GM23338 (cell line): ENCODE results near the gene SLC18A2. TPM values are rescaled to one million over a fixed set of nuclear protein-coding genes. Genes with fewer than 3 reads are reported as not detected.

ENCODE experiments used
- ATAC-seq: fragments of 200-7000 bp; cut with Tn5 transposase; 3 replicates; pipeline ENCODE4 v1.9.1; 2020
- DNase-seq: peaks from one replicate; pipeline ENCODE4 v3.0.0-alpha.2; 2015; ENCODE audit warnings: low spot score
- H2AFZ ChIP-seq: fragments of 200-600 bp; sonication (generic); 2 replicates; pipeline ENCODE4 v1.8.0; 2016; ENCODE audit warnings: antibody characterized with exemption, mild to moderate bottlenecking, moderate library complexity
- H3F3A ChIP-seq: fragments of 200-600 bp; sonication (generic); replicated peaks from 2 replicates; pipeline ENCODE4 v1.8.0; 2017; ENCODE audit warnings: antibody characterized with exemption, mixed run types, low read depth
- H3K27ac ChIP-seq: fragments of 200-600 bp; sonication (generic); 2 replicates; pipeline ENCODE4 v1.6.1; 2016; ENCODE audit warnings: low read depth
- H3K27me3 ChIP-seq: fragments of 200-600 bp; sonication (generic); 2 replicates; pipeline ENCODE4 v1.8.0; 2016; ENCODE audit warnings: mild to moderate bottlenecking, mixed run types, moderate library complexity; ENCODE audit not compliant: insufficient read depth
- H3K36me3 ChIP-seq: fragments of 200-600 bp; sonication (generic); 2 replicates; pipeline ENCODE4 v1.8.0; 2016; ENCODE audit warnings: mild to moderate bottlenecking; ENCODE audit not compliant: insufficient read depth
- H3K4me1 ChIP-seq: fragments of 200-600 bp; sonication (generic); 2 replicates; pipeline ENCODE4 v1.8.0; 2016; ENCODE audit warnings: mild to moderate bottlenecking, moderate library complexity; ENCODE audit not compliant: insufficient read depth
- H3K4me2 ChIP-seq: fragments of 200-600 bp; sonication (generic); 2 replicates; pipeline ENCODE4 v1.7.1; 2017; ENCODE audit warnings: mixed run types
- H3K4me3 ChIP-seq: fragments of 200-600 bp; sonication (generic); 2 replicates; pipeline ENCODE4 v1.6.1; 2016; ENCODE audit warnings: mixed run types
- H3K79me2 ChIP-seq: fragments of 200-600 bp; sonication (generic); replicated peaks from 2 replicates; pipeline ENCODE4 v1.8.0; 2017; ENCODE audit warnings: mild to moderate bottlenecking; ENCODE audit not compliant: insufficient read depth
- H3K9me2 ChIP-seq: fragments of 200-600 bp; sonication (generic); 2 replicates; pipeline ENCODE4 v1.8.0; 2017; ENCODE audit not compliant: insufficient read depth
- H4K20me1 ChIP-seq: fragments of 200-600 bp; sonication (generic); replicated peaks from 2 replicates; pipeline ENCODE4 v1.8.0; 2017; ENCODE audit warnings: mild to moderate bottlenecking; ENCODE audit not compliant: insufficient read depth
- H3K27ac Mint-ChIP-seq: 2 replicates; pipeline ENCODE4 v1.8.0; 2020; ENCODE audit warnings: inconsistent platforms, mild to moderate bottlenecking, moderate library complexity, mixed read lengths
- H3K27me3 Mint-ChIP-seq: 3 replicates; pipeline ENCODE4 v1.8.0; 2022; ENCODE audit warnings: low read depth, mild to moderate bottlenecking, moderate library complexity, mixed read lengths, inconsistent platforms; ENCODE audit not compliant: insufficient read depth, poor library complexity
- H3K36me3 Mint-ChIP-seq: 3 replicates; pipeline ENCODE4 v1.8.0; 2021; ENCODE audit warnings: low read depth, mild to moderate bottlenecking, inconsistent platforms, moderate library complexity, mixed read lengths
- H3K4me1 Mint-ChIP-seq: 3 replicates; pipeline ENCODE4 v1.8.0; 2020; ENCODE audit warnings: mild to moderate bottlenecking, inconsistent platforms, mixed read lengths
- H3K4me3 Mint-ChIP-seq: 3 replicates; pipeline ENCODE4 v1.8.0; 2021; ENCODE audit warnings: moderate library complexity, mild to moderate bottlenecking, inconsistent platforms, mixed read lengths
- H3K9me3 Mint-ChIP-seq: 3 replicates; pipeline ENCODE4 v1.8.0; 2020; ENCODE audit warnings: moderate library complexity, mild to moderate bottlenecking, inconsistent platforms, mixed read lengths
- CTCF ChIP-seq, 2 experiments: fragments of 200-600 bp in 1 of 2; sonication (generic) in 1 of 2; conservative IDR thresholded peaks; 2 replicates each; pipeline versions ENCODE4 v1.5.1 to v1.6.1; 2016 to 2017; ENCODE audit warnings: antibody characterized with exemption in 2 of 2, low read depth in 2 of 2, mild to moderate bottlenecking in 2 of 2, moderate library complexity in 1 of 2
- EZH2 ChIP-seq: fragments of 200-600 bp; sonication (generic); IDR thresholded peaks from one replicate; pipeline ENCODE4 v1.8.0; 2017; ENCODE audit warnings: antibody characterized with exemption, mild to moderate bottlenecking, low read depth; ENCODE audit not compliant: unreplicated experiment
- EZH2phosphoT487 ChIP-seq: fragments of 200-600 bp; sonication (generic); IDR thresholded peaks from one replicate; pipeline ENCODE4 v1.8.1; 2018; ENCODE audit warnings: antibody characterized with exemption; ENCODE audit not compliant: unreplicated experiment
- NANOG ChIP-seq: IDR thresholded peaks from 2 replicates; pipeline ENCODE4 v1.6.1; 2016; ENCODE audit warnings: antibody characterized with exemption, borderline replicate concordance
- POLR2AphosphoS5 ChIP-seq: IDR thresholded peaks from 2 replicates; pipeline ENCODE4 v1.6.1; 2016; ENCODE audit warnings: antibody characterized with exemption, low read depth
- REST ChIP-seq: IDR thresholded peaks from one replicate; pipeline ENCODE4 v1.6.1; 2018; ENCODE audit warnings: antibody characterized with exemption; ENCODE audit not compliant: unreplicated experiment
- STAT1 ChIP-seq: IDR thresholded peaks from one replicate; pipeline ENCODE4 v1.6.1; 2016; ENCODE audit warnings: antibody characterized with exemption; ENCODE audit not compliant: unreplicated experiment
- ZNF331 ChIP-seq: fragments of 250-450 bp; sonication (Bioruptor Pico); IDR thresholded peaks from 2 replicates; pipeline ENCODE4 v1.5.0; 2020; ENCODE audit warnings: low read depth, mild to moderate bottlenecking, moderate library complexity
- ZNF462 ChIP-seq: fragments of 250-450 bp; sonication (Bioruptor Pico); IDR thresholded peaks from 2 replicates; pipeline ENCODE4 v1.5.0; 2020; ENCODE audit warnings: mild to moderate bottlenecking, moderate library complexity
- polyA plus RNA-seq: library from polyadenylated mRNA; unstranded; fragments of >200 nt; fragmentation: Nextera tagmentation; extraction: Ambion mirVana; gene quantifications from 2 replicates; pipeline ENCODE4 v1.2.1, GENCODE V29; 2016
- total RNA-seq: library from RNA; depleted of rRNA; stranded (reverse); fragments of >200 nt; shearing (Covaris generic); gene quantifications from 2 replicates; pipeline ENCODE4 v1.2.3, GENCODE V29; 2014

Gene SLC18A2
- total and polyA plus RNA-seq, 2 experiments from 2014 or later = 4.3 to 8.7 TPM

- Histone ChIP-seq H3F3A (0 out of 2 replicates have a peak, but pooled peaks cover 3% of the 10 kb centered on the region), H4K20me1 (no peaks in the 10 kb centered on the region; the same call in 1 of the 2 replicates), H3K27me3 (peaks cover 9% of the 10 kb centered on the region), H3K27ac (no peak overlapping the region), H3K4me3 (no peak overlapping the region), H2AFZ (no peak overlapping the region), H3K36me3 (no peaks in the 10 kb centered on the region), H3K79me2 (no peaks in the 10 kb centered on the region), H3K4me2 (no peak overlapping the region), H3K4me1 (peaks cover 6% of the 10 kb centered on the region; the same call in 1 of the 2 replicates), H3K9me2 (no peaks in the 10 kb centered on the region)
- H3K27ac Mint-ChIP-seq = no peak overlapping the region
- peaks cover 26% of the 10 kb centered on the region for H3K27me3 Mint-ChIP-seq
- H3K36me3 Mint-ChIP-seq = no peaks in the 10 kb centered on the region
- no peaks in the 10 kb centered on the region; the same call in 2 of the 3 replicates for H3K9me3 Mint-ChIP-seq
- peaks cover 10% of the 10 kb centered on the region; the same call in 2 of the 3 replicates for H3K4me1 Mint-ChIP-seq
- DNase-seq (no peak), ATAC-seq (no peak)
- H3K4me3 Mint-ChIP-seq = no peak overlapping the region
- no peak for TF ChIP-seq EZH2phosphoT487
Measured at GRCh38 chr10:117222552-117222951, 18.4 kb upstream of the SLC18A2 start.

GRCh38 chr10:117222976-117223692 is 17.8 kb upstream of the SLC18A2 start:
- Mint-ChIP-seq H3K9me3 (no peaks in the 10 kb centered on the region; the same call in 2 of the 3 replicates), H3K36me3 (no peaks in the 10 kb centered on the region), H3K4me1 (peaks cover 6% of the 10 kb centered on the region; the same call in 1 of the 3 replicates), H3K27ac (no peak overlapping the region), H3K27me3 (peaks cover 22% of the 10 kb centered on the region), H3K4me3 (no peak overlapping the region)
- Histone ChIP-seq H2AFZ (no peak overlapping the region), H3K4me2 (no peak overlapping the region), H3K79me2 (no peaks in the 10 kb centered on the region), H3K9me2 (no peaks in the 10 kb centered on the region), H3K27ac (no peak overlapping the region), H3K4me1 (peaks cover 6% of the 10 kb centered on the region; the same call in 1 of the 2 replicates), H3F3A (0 out of 2 replicates have a peak, but pooled peaks cover 1% of the 10 kb centered on the region), H4K20me1 (no peaks in the 10 kb centered on the region; the same call in 1 of the 2 replicates), H3K36me3 (no peaks in the 10 kb centered on the region), H3K27me3 (peaks cover 4% of the 10 kb centered on the region), H3K4me3 (no peak overlapping the region)
- ATAC-seq (no peak), DNase-seq (no peak)
- no peak for TF ChIP-seq ZNF331 (CRISPR knock-in tag)
- no peak for TF ChIP-seq EZH2phosphoT487
- TF ChIP-seq NANOG = no peak
- TF ChIP-seq EZH2 = no peak
- TF ChIP-seq STAT1 = no peak
- no peak for TF ChIP-seq ZNF462 (CRISPR knock-in tag)
- no peak for TF ChIP-seq REST
- no peak for TF ChIP-seq POLR2AphosphoS5
- no peak for TF ChIP-seq CTCF (conservative IDR thresholded peaks at IDR 0.05; ENCODE audit: low read depth in 2 of 2)
